GM13976 (cell line): ENCODE results near the gene CACTIN.

Experiments used
- DNase-seq: peaks from one replicate; pipeline ENCODE4 v3.0.0; 2012; ENCODE audit warnings: low spot score
- in situ Hi-C: fragments of 300-500 bp; cut with MboI; formaldehyde crosslinking; loops from one replicate; pipeline ENCODE4 v1.12.0; 2022; ENCODE audit warnings: low sequenced_read_pairs, mixed read lengths, inconsistent platforms; ENCODE audit not compliant: unreplicated experiment
- TF ChIP-seq, protein P1 (sequence below): IDR thresholded peaks from 2 replicates; pipeline ENCODE4 v1.5.1; 2012; ENCODE audit warnings: borderline replicate concordance, mild to moderate bottlenecking; ENCODE audit not compliant: insufficient read depth; ENCODE audit errors: extremely low read depth, missing control alignments, control extremely low read depth

Gene CACTIN

GRCh38 chr19:3671680-3672574, 45.3 kb upstream of the CACTIN start:
- TF ChIP-seq, protein P1, sequence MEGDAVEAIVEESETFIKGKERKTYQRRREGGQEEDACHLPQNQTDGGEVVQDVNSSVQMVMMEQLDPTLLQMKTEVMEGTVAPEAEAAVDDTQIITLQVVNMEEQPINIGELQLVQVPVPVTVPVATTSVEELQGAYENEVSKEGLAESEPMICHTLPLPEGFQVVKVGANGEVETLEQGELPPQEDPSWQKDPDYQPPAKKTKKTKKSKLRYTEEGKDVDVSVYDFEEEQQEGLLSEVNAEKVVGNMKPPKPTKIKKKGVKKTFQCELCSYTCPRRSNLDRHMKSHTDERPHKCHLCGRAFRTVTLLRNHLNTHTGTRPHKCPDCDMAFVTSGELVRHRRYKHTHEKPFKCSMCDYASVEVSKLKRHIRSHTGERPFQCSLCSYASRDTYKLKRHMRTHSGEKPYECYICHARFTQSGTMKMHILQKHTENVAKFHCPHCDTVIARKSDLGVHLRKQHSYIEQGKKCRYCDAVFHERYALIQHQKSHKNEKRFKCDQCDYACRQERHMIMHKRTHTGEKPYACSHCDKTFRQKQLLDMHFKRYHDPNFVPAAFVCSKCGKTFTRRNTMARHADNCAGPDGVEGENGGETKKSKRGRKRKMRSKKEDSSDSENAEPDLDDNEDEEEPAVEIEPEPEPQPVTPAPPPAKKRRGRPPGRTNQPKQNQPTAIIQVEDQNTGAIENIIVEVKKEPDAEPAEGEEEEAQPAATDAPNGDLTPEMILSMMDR = peak; percentile 30
- DNase-seq = peak; percentile 67
- in situ Hi-C loops = no loop called here

DNA sequence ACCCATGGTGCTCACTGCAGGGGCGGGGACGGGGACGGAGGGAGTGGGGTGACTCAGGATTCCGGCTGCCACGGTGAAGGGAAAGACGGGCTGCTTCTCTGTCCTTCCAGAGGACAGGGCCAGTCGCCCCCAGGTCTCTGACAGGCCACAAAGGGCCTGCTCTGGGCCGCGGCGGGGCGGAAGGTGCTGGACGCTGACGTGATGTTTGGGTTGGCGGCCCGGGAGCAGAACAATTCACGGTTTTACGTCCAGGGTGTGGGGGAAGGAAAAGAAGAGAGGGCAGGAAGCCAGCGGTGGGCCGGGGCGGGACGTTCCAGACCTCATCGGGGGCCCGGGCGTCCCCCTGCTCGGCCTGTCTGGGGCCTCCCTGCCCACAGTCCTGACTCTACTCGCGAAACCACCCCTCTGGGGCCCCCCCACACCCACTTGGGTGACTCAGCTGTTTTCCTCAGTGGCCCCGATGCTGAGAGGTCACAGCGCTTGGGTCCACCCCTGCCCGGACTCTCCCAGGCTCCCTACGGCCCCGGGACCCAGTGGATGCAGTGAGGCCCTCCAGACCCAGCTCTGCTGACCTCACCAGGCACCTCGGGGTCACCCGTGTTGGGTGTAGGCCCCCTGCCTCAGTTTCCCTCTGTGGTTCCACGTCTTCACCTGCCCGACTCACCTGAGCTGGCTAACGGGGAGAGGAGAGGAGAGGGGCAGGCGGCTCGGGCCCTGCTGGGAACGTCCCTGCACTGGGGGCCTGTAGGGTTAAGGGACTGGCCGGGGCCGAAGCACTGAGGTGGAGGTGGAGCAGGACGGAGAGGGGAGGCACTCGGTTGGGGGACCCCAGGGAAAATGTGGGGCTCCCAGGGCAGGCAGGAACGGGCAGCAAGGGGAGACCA, 44.4 kb upstream of the CACTIN start:
- in situ Hi-C loops = no loop called here
- peak; percentile 92 for DNase-seq
- TF ChIP-seq, protein P1 = no peak

DNA sequence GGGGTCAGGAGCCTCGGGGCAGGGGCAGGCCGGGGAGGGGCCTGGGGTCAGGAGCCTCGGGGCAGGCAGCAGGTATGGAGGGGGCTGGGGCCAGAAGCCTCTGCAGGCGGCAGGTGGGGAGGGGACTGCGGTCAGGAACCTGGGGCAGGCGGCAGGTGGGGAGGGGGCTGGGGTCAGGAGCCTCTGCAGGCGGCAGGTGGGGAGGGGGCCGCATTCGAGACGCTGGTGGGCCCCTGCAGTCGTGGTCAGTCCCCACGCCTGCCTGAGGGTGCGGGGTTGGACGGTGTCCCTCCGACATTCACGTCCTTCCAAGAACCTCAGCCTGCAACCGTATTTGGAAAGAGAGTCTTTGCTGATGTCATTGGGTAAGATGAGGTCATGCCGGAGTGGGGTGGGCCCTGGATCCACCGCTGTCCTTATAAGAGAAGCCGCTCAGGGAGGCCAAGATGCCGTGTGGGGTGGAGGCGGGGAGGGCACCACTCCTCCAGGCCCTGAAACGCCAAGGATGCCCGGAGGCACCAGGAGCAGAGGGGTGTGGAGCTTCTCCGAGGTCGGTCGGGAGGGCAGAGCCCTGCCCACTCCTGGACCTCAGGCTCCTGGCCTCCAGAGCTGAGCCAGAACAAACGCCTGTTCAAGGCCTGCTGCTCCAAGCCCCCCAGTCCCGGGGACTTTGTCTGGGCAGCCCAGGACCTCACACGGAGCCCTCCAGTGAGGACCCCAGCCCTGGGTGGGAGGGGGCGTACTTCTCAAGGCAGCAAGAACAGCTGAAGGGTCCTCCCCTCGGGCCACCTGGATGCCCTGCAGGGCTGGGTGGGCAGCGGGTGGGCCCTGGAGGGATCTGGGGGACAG, 43.6 kb upstream of the CACTIN start:
- TF ChIP-seq, protein P1 = no peak
- no peak for DNase-seq
- in situ Hi-C loops = no loop called here

DNA sequence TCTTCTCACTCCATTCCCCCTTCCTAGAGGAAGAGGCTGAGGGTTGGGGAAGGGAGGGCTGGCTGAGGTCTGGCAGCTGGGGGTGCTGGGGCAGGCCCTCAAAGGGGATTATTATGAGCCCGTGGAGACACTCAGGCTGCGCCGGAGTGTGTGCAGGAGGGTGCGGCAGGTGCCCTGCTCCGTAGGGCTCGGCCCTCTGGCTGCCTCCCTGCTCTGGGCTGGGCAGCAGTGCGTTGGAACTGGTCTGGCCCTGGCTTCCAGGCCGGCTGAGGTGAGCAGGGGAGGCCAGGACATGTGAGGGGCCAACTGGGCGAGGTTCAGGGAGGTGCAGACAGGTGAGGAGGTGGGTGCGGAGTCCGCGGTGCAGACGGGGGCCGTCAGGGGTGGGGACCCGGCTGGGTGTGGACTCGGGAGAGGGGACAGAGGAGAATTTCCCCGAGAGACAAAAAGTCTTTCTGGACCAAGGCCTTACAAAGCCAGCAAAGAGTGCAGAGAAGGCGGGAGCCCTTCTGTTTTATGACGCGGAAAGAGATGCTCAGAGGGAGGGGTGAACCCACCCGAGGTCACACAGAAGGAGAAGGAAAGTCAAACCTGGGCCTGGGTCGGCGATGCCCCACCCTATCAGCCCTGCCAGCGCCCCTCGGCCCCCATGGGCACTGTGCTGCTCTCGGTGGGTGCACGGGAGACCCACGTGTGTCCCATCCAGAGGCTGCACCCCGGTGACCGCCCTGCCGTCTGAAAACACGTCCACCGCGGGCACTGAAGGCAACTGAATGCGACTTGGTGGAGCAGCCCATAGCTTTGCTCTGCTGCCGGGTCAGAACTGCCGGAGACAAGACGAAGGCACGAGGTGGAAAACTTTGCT, 42.7 kb upstream of the CACTIN start:
- TF ChIP-seq, protein P1 = no peak
- in situ Hi-C loops = no loop called here
- DNase-seq = no peak

DNA sequence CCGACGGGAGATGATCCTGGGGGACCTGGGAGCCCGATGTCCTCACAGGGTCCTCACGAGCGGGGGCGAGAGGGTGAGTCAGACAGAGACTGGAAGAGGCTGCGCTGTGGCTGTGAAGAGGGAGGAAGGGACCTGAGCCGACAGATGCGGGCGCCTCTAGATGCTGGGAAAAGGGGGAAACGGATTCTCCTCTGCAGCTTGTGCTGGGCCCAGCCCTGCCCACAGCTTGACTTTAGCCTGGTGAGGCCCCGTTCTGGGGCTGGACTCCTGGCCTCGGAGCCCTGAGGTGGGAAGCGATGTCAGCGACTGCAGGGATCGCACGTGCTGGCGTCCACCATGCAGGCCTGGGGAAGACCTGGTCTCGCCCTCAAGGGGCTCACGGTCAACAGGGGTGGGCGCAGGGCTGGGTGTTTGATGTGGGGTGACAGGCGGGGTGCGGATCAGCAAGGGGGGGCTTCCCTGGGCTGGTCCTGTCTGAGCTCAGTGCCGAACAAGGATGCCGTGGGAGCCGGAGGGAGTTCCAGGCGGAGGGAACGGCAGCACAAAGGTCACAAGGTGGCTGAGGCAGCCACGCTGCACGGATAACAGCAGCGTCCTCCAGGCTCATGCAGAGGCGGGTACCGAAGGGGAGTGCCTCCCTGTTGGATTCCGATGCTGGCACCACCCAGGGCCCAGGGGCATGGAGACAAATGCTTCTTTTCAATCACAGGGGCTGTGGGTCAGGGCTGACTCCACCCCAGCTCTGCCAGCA, 41.9 kb upstream of the CACTIN start:
- in situ Hi-C loops = no loop called here
- TF ChIP-seq, protein P1 = no peak
- DNase-seq = no peak
